Measurements from ENCODE around the gene DHX34. TPM values are rescaled to one million over a fixed set of nuclear protein-coding genes. Genes with fewer than 3 reads are reported as not detected.

Gene DHX34
- polyA plus RNA-seq, 3 donors, result 3.4 to 34.4 (median 3.8) TPM

DNA sequence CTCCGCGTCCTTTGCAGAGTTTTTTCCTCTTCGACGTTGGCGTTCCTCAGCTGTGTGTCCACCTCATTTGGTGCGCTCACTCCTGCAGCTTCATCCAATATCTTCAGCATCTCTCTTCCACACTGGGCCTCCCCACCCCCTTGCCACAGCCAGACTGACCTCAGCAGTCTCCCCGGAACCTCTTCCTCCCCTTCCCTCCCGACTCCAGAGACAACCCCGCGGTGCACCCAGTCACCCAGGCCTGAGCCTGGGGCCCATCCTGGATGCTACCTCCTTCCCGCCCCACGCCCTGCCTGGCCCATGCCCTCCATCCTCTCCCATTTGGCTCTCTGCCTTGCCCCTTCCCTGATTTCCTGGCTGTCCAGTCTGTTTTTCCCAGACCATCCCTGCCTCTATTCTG lies 25.2 kb upstream of the DHX34 start:
- Mint-ChIP-seq H3K27me3 (ENCODE audit: low read depth in 3 of 3) (peaks cover 2 to 5% (median 2%) of the 10 kb centered on the region in 3 donors), H3K36me3 (peaks cover 28 to 38% of the 10 kb centered on the region in 2 donors), H3K4me3 (peak overlapping the region; percentile 61 to 77), H3K4me1 (peaks cover 65% of the 10 kb centered on the region), H3K27ac (peak overlapping the region; percentile 89 to 99 (median 93)), H3K9me3 (peaks cover 0 to 12% (median 4%) of the 10 kb centered on the region in 7 donors)
- intact Hi-C loops (cut with micrococcal nuclease), result loop anchor here in 1 of 2 donors (1.0 to 2.0 kb wide), 2 partner anchors 9 to 15 kb away; partner anchors contain the start of gene C5AR1
- Histone ChIP-seq H3K27ac (ENCODE audit: low read depth in 1 of 2, low read length in 2 of 2) (peak overlapping the region; percentile 73 to 91), H3K9ac (ENCODE audit: insufficient read depth, low read length, poor library complexity, severe bottlenecking) (peak overlapping the region; percentile 46), H3K4me2 (replicated peaks; ENCODE audit: extremely low read depth, low read length, poor library complexity, severe bottlenecking) (peak overlapping the region; percentile 64), H2AFZ (ENCODE audit: insufficient read depth, low read depth, low read length, poor library complexity, severe bottlenecking) (no peak overlapping the region), H3K36me3 (replicated peaks in 1 of 2; ENCODE audit: control insufficient read depth in 1 of 2, insufficient read depth in 2 of 2, low read length in 2 of 2) (peaks cover 22 to 29% of the 10 kb centered on the region in 2 donors), H3K27me3 (ENCODE audit: control insufficient read depth in 2 of 2, insufficient read depth in 2 of 2, low read length in 2 of 2) (no peaks in the 10 kb centered on the region), H4K20me1 (ENCODE audit: insufficient read depth, low read length) (peaks cover 32% of the 10 kb centered on the region), H3K9me3 (replicated peaks in 1 of 2; ENCODE audit: control insufficient read depth in 1 of 2, insufficient read depth in 1 of 2, low read length in 2 of 2) (no peaks in the 10 kb centered on the region), H3K79me2 (ENCODE audit: insufficient read depth, low read length) (peaks cover 18% of the 10 kb centered on the region), H3K4me3 (replicated peaks in 1 of 3; ENCODE audit: low read depth in 2 of 3, low read length in 3 of 3) (peak overlapping the region in 2 of 3 experiments; percentile 7 to 55), H3K4me1 (ENCODE audit: control insufficient read depth in 1 of 2, insufficient read depth in 2 of 2, low read length in 2 of 2) (peaks cover 54 to 74% of the 10 kb centered on the region in 2 donors)
- TF ChIP-seq, protein P1, sequence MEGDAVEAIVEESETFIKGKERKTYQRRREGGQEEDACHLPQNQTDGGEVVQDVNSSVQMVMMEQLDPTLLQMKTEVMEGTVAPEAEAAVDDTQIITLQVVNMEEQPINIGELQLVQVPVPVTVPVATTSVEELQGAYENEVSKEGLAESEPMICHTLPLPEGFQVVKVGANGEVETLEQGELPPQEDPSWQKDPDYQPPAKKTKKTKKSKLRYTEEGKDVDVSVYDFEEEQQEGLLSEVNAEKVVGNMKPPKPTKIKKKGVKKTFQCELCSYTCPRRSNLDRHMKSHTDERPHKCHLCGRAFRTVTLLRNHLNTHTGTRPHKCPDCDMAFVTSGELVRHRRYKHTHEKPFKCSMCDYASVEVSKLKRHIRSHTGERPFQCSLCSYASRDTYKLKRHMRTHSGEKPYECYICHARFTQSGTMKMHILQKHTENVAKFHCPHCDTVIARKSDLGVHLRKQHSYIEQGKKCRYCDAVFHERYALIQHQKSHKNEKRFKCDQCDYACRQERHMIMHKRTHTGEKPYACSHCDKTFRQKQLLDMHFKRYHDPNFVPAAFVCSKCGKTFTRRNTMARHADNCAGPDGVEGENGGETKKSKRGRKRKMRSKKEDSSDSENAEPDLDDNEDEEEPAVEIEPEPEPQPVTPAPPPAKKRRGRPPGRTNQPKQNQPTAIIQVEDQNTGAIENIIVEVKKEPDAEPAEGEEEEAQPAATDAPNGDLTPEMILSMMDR (IDR thresholded peaks at IDR 0.05), result no peak
- WGBS (ENCODE audit: insufficient coverage), result 78% methylated on average over 12 of the region's 12 CpGs
- peak in 1 of 3 donors; percentile 8 for DNase-seq

DNA sequence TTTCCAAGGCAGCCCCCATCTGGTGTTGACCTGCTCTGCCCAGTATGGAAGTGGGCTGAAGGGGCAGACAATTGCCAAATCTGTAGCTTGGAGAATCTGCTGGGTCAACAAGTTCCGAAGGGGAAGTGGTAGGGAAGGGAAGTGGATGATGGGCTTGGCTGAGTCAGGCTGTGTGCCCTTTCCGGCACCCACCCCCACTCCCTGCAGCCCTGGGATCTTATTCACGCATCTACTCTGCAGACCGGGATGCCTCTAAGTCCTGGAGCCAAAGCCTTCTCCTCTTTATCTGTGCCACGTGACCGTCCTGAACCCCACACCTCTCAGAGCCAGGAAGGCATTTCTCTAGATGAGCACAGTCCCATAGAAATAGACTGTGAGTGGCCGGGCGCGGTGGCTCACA lies 24.6 kb upstream of the DHX34 start:
- Histone ChIP-seq H3K79me2 (ENCODE audit: insufficient read depth, low read length) (peaks cover 16% of the 10 kb centered on the region), H3K27me3 (ENCODE audit: control insufficient read depth in 2 of 2, insufficient read depth in 2 of 2, low read length in 2 of 2) (no peaks in the 10 kb centered on the region), H3K9ac (ENCODE audit: insufficient read depth, low read length, poor library complexity, severe bottlenecking) (peak overlapping the region; percentile 46), H3K9me3 (replicated peaks in 1 of 2; ENCODE audit: control insufficient read depth in 1 of 2, insufficient read depth in 1 of 2, low read length in 2 of 2) (no peaks in the 10 kb centered on the region), H4K20me1 (ENCODE audit: insufficient read depth, low read length) (peaks cover 26% of the 10 kb centered on the region), H3K4me3 (replicated peaks in 1 of 3; ENCODE audit: low read depth in 2 of 3, low read length in 3 of 3) (peak overlapping the region in 1 of 3 experiments; percentile 55), H3K4me1 (ENCODE audit: control insufficient read depth in 1 of 2, insufficient read depth in 2 of 2, low read length in 2 of 2) (peaks cover 59 to 77% of the 10 kb centered on the region in 2 donors), H2AFZ (ENCODE audit: insufficient read depth, low read depth, low read length, poor library complexity, severe bottlenecking) (no peak overlapping the region), H3K27ac (ENCODE audit: low read depth in 1 of 2, low read length in 2 of 2) (peak overlapping the region; percentile 73 to 91), H3K4me2 (replicated peaks; ENCODE audit: extremely low read depth, low read length, poor library complexity, severe bottlenecking) (peak overlapping the region; percentile 64), H3K36me3 (replicated peaks in 1 of 2; ENCODE audit: control insufficient read depth in 1 of 2, insufficient read depth in 2 of 2, low read length in 2 of 2) (peaks cover 21 to 23% of the 10 kb centered on the region in 2 donors)
- Mint-ChIP-seq H3K27ac (peak overlapping the region; percentile 89 to 99 (median 93)), H3K4me1 (peaks cover 63% of the 10 kb centered on the region), H3K27me3 (ENCODE audit: low read depth in 3 of 3) (peaks cover 2 to 3% (median 2%) of the 10 kb centered on the region in 3 donors), H3K4me3 (peak overlapping the region; percentile 61 to 77), H3K36me3 (peaks cover 21 to 32% of the 10 kb centered on the region in 2 donors), H3K9me3 (peaks cover 0 to 12% (median 2%) of the 10 kb centered on the region in 7 donors)
- intact Hi-C loops (cut with micrococcal nuclease), result loop anchor here in 1 of 2 donors (1.0 to 2.0 kb wide), 2 partner anchors 9 to 16 kb away; partner anchors contain the start of gene C5AR1
- peak; percentile 94 to 97 (median 96) for DNase-seq
- TF ChIP-seq, protein P1 (IDR thresholded peaks at IDR 0.05), result no peak
- WGBS (ENCODE audit: insufficient coverage), result no CpG with 5 or more reads among the region's 9 CpGs
